K562 (cell line): ENCODE data around the gene AAMP. TPM values are rescaled to one million over a fixed set of nuclear protein-coding genes. Genes with fewer than 3 reads are reported as not detected.

Experiments used
- ATAC-seq: fragments of 200-7000 bp; cut with Tn5 transposase; 3 replicates; pipeline ENCODE4 v1.9.1; 2020; ENCODE audit warnings: moderate library complexity
- BruUV-seq: library from RNA; stranded (reverse); fragments of 400-500 nt; replicated peaks from 2 replicates; lab custom pipeline; 2021; lab: Mats Ljungman, UMichigan
- CTCF ChIA-PET: fragments of 300-600 bp; formaldehyde crosslinking; extraction: SDS; loops from one replicate; lab custom pipeline; 2021; ENCODE audit warnings: low intra/inter-chr PET ratio; lab: Yijun Ruan, JAX
- POLR2A ChIA-PET: fragments of 300-600, 350-650 bp; sonication (Branson Sonifier 250); formaldehyde crosslinking; extraction: SDS; loops from one replicate; lab custom pipeline; 2021; ENCODE audit warnings: antibody characterized with exemption, inconsistent platforms; lab: Yijun Ruan, JAX
- DNase-seq, 4 experiments: peaks; one replicate each; pipeline versions ENCODE4 v3.0.0 to v3.0.0-alpha.2; 2011 to 2018; ENCODE audit warnings: low spot score in 3 of 4, mixed read lengths in 3 of 4; ENCODE audit errors: extremely low read depth in 1 of 4
- FAIRE-seq: peaks from 2 replicates; lab custom pipeline; 2011; peaks lifted over from hg19 to GRCh38; lab: Jason Lieb, UNC
- H2AFZ ChIP-seq: 2 replicates; pipeline ENCODE4 v1.6.0; 2011; ENCODE audit warnings: low read depth, low read length, control low read depth, inconsistent platforms
- H3K27ac ChIP-seq: fragments of 200-600 bp; 3 replicates; pipeline ENCODE4 v1.8.0; 2011; ENCODE audit warnings: low read depth, mild to moderate bottlenecking, control low read depth, inconsistent platforms, low read length, moderate library complexity, mixed read lengths; ENCODE audit errors: extremely low read depth
- H3K27me3 ChIP-seq, 2 experiments: fragments of 300-600 bp in 1 of 2; 2 replicates in 1 of 2; 3 replicates in 1 of 2; pipeline versions ENCODE4 v1.6.0 to v1.8.0; 2011; ENCODE audit warnings: inconsistent platforms in 2 of 2, low read length in 2 of 2, mild to moderate bottlenecking in 1 of 2, mixed read lengths in 1 of 2, moderate library complexity in 1 of 2; ENCODE audit not compliant: control insufficient read depth in 2 of 2, insufficient read depth in 2 of 2
- H3K36me3 ChIP-seq: fragments of 300-600 bp; 3 replicates; pipeline ENCODE4 v1.8.0; 2011; ENCODE audit warnings: mild to moderate bottlenecking, low read length, inconsistent platforms; ENCODE audit not compliant: control insufficient read depth, insufficient read depth
- H3K4me1 ChIP-seq, 2 experiments: fragments of 200-600 bp in 1 of 2; replicated peaks in 1 of 2; 2 replicates in 1 of 2; 3 replicates in 1 of 2; pipeline versions ENCODE4 v1.5.1 to v1.8.0; 2011; ENCODE audit warnings: inconsistent platforms in 2 of 2, low read length in 2 of 2, mild to moderate bottlenecking in 1 of 2, mixed read lengths in 1 of 2, moderate library complexity in 1 of 2; ENCODE audit not compliant: control insufficient read depth in 2 of 2, insufficient read depth in 2 of 2
- H3K4me2 ChIP-seq: 2 replicates; pipeline ENCODE4 v1.6.1; 2011; ENCODE audit warnings: low read length, control low read depth, inconsistent platforms, mixed read lengths; ENCODE audit not compliant: insufficient read depth
- H3K4me3 ChIP-seq: fragments of 200-600 bp; sonication (generic), shearing (Covaris generic); 2 replicates; pipeline ENCODE4 v1.5.1; 2016; ENCODE audit warnings: control low read depth, inconsistent platforms
- H3K79me2 ChIP-seq: fragments of 200-600 bp; 3 replicates; pipeline ENCODE4 v1.8.0; 2011; ENCODE audit warnings: low read length, inconsistent platforms; ENCODE audit not compliant: control insufficient read depth, insufficient read depth
- H3K9ac ChIP-seq, 2 experiments: 2 replicates each; pipeline versions ENCODE4 v1.6.0 to v1.6.1; 2011; ENCODE audit warnings: low read depth in 2 of 2, low read length in 2 of 2, control low read depth in 1 of 2, inconsistent platforms in 1 of 2, mild to moderate bottlenecking in 1 of 2, mixed read lengths in 1 of 2; ENCODE audit not compliant: insufficient read depth in 1 of 2
- H3K9me1 ChIP-seq: one replicate; pipeline ENCODE4 v1.6.0; 2011; ENCODE audit warnings: inconsistent platforms, mild to moderate bottlenecking, low read length, moderate library complexity; ENCODE audit not compliant: control insufficient read depth, insufficient read depth
- H3K9me3 ChIP-seq: replicated peaks from 2 replicates; pipeline ENCODE4 v1.5.1; 2011; ENCODE audit warnings: low read depth, low read length, inconsistent platforms; ENCODE audit not compliant: control insufficient read depth, insufficient read depth
- H4K20me1 ChIP-seq: replicated peaks from 2 replicates; pipeline ENCODE4 v1.6.1; 2011; ENCODE audit warnings: low read length, inconsistent platforms, mixed read lengths; ENCODE audit not compliant: control insufficient read depth, insufficient read depth
- UBTF ChIP-seq, 2 experiments: IDR thresholded peaks; 2 replicates each; pipeline ENCODE4 v1.6.1; 2012; ENCODE audit warnings: improper control_type of control experiment in 2 of 2, low read depth in 2 of 2, low read length in 2 of 2, borderline replicate concordance in 1 of 2
- ZNF584 ChIP-seq: fragments of 200-800 bp; sonication (Bioruptor generic); IDR thresholded peaks from 2 replicates; pipeline ENCODE4 v1.6.1; 2016; ENCODE audit warnings: low read depth, mild to moderate bottlenecking, missing genetic modification characterization, missing compliant biosample characterization
- WGBS: fragments of 100-300 bp; shearing (Covaris generic); methylation state at CpG from one replicate; pipeline ENCODE4 v1.1.6; 2016; ENCODE audit warnings: low coverage, mixed read lengths; ENCODE audit not compliant: insufficient coverage; ENCODE audit errors: missing lambda C conversion rate; 5-methylcytosine and 5-hydroxymethylcytosine counted together
- in situ Hi-C: fragments of 300-500 bp; cut with MboI; formaldehyde crosslinking; loops from 4 replicates; pipeline ENCODE4 v1.15.0; 2018; ENCODE audit warnings: inconsistent platforms, mixed read lengths
- intact Hi-C: fragments of 100-400 bp; cut with micrococcal nuclease; formaldehyde crosslinking; loops from 2 replicates; pipeline ENCODE4 v1.14.2; 2022
- polyA plus RNA-seq, 8 experiments: library from polyadenylated mRNA; depleted of rRNA in 4 of 8; stranded (reverse) in 5 of 8; unstranded in 3 of 8; fragments of >200 nt; fragmentation: Nextera tagmentation in 2 of 8; fragmentation: Illumina TruSeq in 1 of 8; extraction: Ambion mirVana in 2 of 8; extraction: Trizol in 1 of 8; gene quantifications; 2 replicates each; pipeline versions ENCODE4 v1.2.1 to v1.2.3, GENCODE V29; 2011 to 2014; ENCODE audit warnings: inconsistent platforms in 1 of 8, missing spikeins in 1 of 8
- total RNA-seq, 7 experiments: library from RNA; depleted of rRNA in 6 of 7; stranded (reverse); fragments of >200 nt in 6 of 7; fragmentation: Illumina TruSeq in 2 of 7; extraction: Trizol in 2 of 7; gene quantifications; 2 replicates each; pipeline versions ENCODE4 v1.2.1 to v1.2.3, GENCODE V29; 2011 to 2021; ENCODE audit warnings: low replicate concordance in 1 of 7

Gene AAMP
- total and polyA plus RNA-seq, 9 of the 15 experiments (the other 6 are each of a cell fraction or from before 2014, with no cell fraction given): 5.7 to 197 (median 94.1) TPM

GRCh38 chr2:218296847-218297246 lies 26.9 kb upstream of the AAMP start:
- Histone ChIP-seq H3K79me2 (peaks cover 10% of the 10 kb centered on the region), H3K27me3 (no peaks in the 10 kb centered on the region), H3K27ac (no peak overlapping the region), H3K36me3 (no peaks in the 10 kb centered on the region), H3K9ac (no peak overlapping the region), H3K4me2 (no peak overlapping the region), H3K4me1 (peaks cover 32 to 39% of the 10 kb centered on the region in 2 experiments; a peak in 4 of 5 replicates), H2AFZ (no peak overlapping the region), H3K9me3 (no peaks in the 10 kb centered on the region)
- in situ Hi-C loops (no loop called here), intact Hi-C loops (no loop called here)
- no peak for FAIRE-seq
- no peak for DNase-seq
- WGBS: 82% methylated on average over 7 of the region's 7 CpGs
- BruUV-seq: no TSS peak
- no peak for ATAC-seq
- TF ChIP-seq ZNF584 (CRISPR knock-in tag) (no peak), UBTF (IDR thresholded peaks at IDR 0.05; ENCODE audit: borderline replicate concordance in 1 of 2, low read depth in 2 of 2, low read length in 2 of 2) (no peak)
- TF ChIP-seq, all 486 proteins: peak for 0
- ChIA-PET CTCF (no interaction called here), POLR2A (interaction anchor here (1.0 to 2.2 kb wide), 2 partner anchors 9 to 98 kb away, joined by 3 to 8 read pairs; no protein-coding TSS in a partner anchor)
- H3K9me1 ChIP-seq: peaks cover 3% of the 10 kb centered on the region
- H3K4me3 ChIP-seq: no peak overlapping the region
- no peaks in the 10 kb centered on the region for H4K20me1 ChIP-seq
